Measurements from ENCODE around the gene YWHAQ.
"Not testable (repeated sequence)": the region's sequence is repeated elsewhere in the genome, so short reads cannot be mapped to it uniquely, and the experiment has no call there.

Gene YWHAQ

DNA sequence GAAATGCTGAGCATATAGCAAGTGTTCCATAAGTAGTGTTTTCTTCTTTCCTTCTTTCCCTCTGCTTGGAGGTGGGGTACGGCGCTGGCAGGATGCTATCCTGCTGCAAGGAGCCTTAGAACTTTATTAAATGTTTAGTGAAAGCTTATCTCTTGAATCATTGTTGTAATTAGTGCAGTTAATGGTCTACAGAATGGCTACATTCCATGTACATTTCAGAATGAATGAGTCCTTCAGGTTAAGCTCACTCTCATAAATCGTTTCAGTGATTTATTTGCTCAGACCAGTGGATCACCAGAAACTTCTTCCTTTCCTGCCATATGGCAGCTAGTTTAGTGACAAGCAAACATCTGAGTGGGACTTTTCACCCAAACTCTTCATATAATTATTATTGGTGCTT lies 3.3 kb upstream of the YWHAQ start:
- no peak for TF ChIP-seq POLR2A (IDR thresholded peaks at IDR 0.05; ENCODE audit: low read depth, low read length)
- DNase-seq (ENCODE audit: insufficient read length, low spot score) (no peak), FAIRE-seq (no peak)

- FAIRE-seq (no peak), DNase-seq (ENCODE audit: insufficient read length, low spot score) (no peak)
- TF ChIP-seq POLR2A (IDR thresholded peaks at IDR 0.05; ENCODE audit: low read depth, low read length) = no peak
Observed at GRCh38 chr2:9631878-9632700, 1.3 kb upstream of the YWHAQ start.

DNA sequence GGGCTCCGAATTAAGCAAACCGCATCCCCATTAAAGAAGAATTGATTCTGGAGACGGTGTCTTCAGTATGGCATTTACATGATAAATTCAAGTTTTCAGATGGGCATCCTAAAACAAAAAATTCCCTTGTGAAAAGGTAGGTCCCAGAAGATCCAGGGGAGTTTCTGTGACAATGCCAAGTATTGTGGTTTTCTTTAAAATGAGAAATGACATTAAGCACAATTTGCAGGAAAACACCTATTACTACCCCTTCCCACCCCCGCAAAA lies 689 bp upstream of the YWHAQ start:
- no peak for FAIRE-seq
- TF ChIP-seq POLR2A (IDR thresholded peaks at IDR 0.05; ENCODE audit: low read depth, low read length) = no peak
- no peak for DNase-seq (ENCODE audit: insufficient read length, low spot score)

GRCh38 chr2:9630117-9630735 lies 571 bp downstream of the YWHAQ start:
- DNase-seq (ENCODE audit: insufficient read length, low spot score) (no peak), FAIRE-seq (no peak)
- peak; percentile 7; the same call in 1 of the 2 replicates for TF ChIP-seq POLR2A (IDR thresholded peaks at IDR 0.05; ENCODE audit: low read depth, low read length)

DNA sequence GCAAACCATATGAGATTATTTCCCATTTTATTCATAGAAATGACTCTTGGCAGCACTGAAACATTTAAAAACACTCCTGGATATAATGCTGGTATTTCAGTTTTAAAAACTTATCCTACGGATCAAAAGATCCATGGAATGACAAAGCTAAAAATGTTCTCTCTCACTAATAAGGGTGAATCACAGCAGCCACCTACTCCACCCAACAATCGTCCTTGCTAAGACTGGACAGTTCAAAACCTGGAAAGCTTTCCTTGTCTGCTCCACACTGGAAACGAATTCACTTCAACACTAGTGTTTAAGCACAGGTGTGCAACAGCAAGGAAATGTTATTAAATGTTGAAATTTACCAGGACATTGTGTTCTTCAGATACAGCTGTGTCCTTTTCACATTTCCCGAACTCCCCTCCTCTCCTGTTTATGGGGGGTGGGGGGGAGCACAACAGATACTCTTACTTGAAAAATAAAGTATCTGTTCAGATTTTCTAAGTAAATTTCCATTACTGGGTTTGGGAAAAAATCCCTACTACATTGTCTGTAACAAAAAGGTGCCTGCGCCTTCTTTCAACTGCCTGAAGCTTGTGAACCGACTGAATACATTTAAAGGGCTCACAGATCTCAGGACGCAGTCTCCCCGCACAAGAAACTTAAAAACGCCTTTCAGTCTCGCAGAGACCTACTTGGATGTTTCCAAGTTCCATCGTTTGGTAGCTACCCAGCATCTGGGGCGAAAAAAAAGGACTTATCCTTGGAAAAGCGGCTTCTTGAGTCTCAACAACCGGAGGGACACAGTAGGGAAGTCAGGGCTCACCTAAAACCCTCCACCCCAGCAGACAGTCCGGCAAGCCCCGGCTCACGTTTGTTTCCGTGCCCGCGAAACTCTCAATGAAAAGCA lies 1.3 kb downstream of the YWHAQ start:
- DNase-seq (ENCODE audit: insufficient read length, low spot score) (no peak), FAIRE-seq (no peak)
- TF ChIP-seq POLR2A (IDR thresholded peaks at IDR 0.05; ENCODE audit: low read depth, low read length) = no peak

- no peak for TF ChIP-seq POLR2A (IDR thresholded peaks at IDR 0.05; ENCODE audit: low read depth, low read length)
- DNase-seq (ENCODE audit: insufficient read length, low spot score) = no peak
- no peak for FAIRE-seq
Observed at GRCh38 chr2:9627310-9627709, 3.5 kb downstream of the YWHAQ start.

DNA sequence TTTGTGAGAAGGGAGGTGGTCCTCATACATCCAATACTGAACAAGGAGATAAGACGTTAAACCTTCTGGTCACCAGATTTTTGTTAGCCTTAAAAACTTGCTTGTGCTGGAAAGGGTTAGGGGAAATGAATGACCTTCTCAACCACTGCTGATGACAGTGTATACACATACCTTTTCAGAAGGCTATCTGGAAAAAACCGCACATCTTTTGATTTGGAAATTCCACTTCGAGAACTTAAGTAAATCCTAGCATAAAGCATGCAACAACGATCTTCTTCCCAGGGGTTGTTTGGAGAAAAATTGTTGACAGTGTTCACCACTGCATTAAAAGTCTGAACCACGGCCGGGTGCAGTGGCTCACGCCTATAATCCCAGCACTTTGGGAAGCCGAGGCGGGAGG lies 7.6 kb downstream of the YWHAQ start:
- no peak for TF ChIP-seq POLR2A (IDR thresholded peaks at IDR 0.05; ENCODE audit: low read depth, low read length)
- FAIRE-seq = no peak
- DNase-seq (ENCODE audit: insufficient read length, low spot score) = no peak

- FAIRE-seq = not testable (repeated sequence)
Observed at GRCh38 chr2:9621655-9622054, 9.1 kb downstream of the YWHAQ start.

GRCh38 chr2:9618410-9618809 lies 12.4 kb downstream of the YWHAQ start:
- no peak for TF ChIP-seq POLR2A (IDR thresholded peaks at IDR 0.05; ENCODE audit: low read depth, low read length)
- FAIRE-seq (no peak), DNase-seq (ENCODE audit: insufficient read length, low spot score) (no peak)

More at GRCh38 chr2:9621655-9622054, 9.1 kb downstream of the YWHAQ start:
- not testable (repeated sequence) for DNase-seq (ENCODE audit: insufficient read length, low spot score)

DNA sequence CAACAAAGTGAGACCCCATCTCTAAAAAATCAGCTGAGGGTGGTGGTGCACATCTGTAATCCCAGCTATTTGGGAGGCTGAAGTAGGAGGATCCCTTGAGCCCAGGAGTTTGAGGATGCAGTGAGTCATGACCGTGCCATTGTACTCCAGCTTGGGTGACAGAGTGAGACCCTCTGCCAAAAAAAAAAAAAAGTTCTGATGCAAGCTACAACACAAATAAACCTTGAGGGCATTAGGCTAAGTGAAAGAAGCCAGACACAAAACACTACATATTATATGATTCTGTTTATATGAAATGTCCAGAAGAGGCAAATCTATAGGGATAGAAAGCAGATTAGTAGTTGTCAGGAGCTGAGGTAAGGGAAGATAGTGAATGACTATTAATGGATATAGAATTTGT lies 13.0 kb downstream of the YWHAQ start:
- no peak for DNase-seq (ENCODE audit: insufficient read length, low spot score)
- FAIRE-seq = no peak
- TF ChIP-seq POLR2A (IDR thresholded peaks at IDR 0.05; ENCODE audit: low read depth, low read length) = no peak

DNA sequence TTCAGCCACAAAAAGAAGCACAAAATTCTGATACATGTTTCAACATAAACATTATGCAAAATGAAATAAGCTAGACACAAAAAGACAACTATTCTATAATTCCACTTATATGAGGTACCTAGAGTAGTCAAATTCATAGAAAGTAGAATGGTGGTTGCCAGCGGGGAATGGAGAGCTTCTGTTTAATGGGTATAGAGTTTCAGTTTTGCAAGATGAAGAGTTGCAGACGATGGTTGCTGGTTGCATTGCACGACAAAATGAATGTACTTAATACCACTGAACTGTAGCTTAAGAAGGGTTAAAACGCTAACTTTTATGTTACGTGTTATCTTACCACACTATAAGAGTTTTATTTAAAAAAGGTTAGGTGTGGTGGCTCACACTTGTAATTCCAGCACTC lies 13.5 kb downstream of the YWHAQ start:
- TF ChIP-seq POLR2A (IDR thresholded peaks at IDR 0.05; ENCODE audit: low read depth, low read length) = no peak
- no peak for FAIRE-seq

GRCh38 chr2:9614562-9614961 lies 16.2 kb downstream of the YWHAQ start:
- no peak for DNase-seq (ENCODE audit: insufficient read length, low spot score)
- TF ChIP-seq POLR2A (IDR thresholded peaks at IDR 0.05; ENCODE audit: low read depth, low read length) = no peak
- no peak for FAIRE-seq

More for the DNA sequence above, 13.5 kb downstream of the YWHAQ start:
- no peak for DNase-seq (ENCODE audit: insufficient read length, low spot score)

GRCh38 chr2:9613291-9613690 lies 17.5 kb downstream of the YWHAQ start:
- no peak for DNase-seq (ENCODE audit: insufficient read length, low spot score)
- FAIRE-seq = peak; percentile 86
- TF ChIP-seq POLR2A (IDR thresholded peaks at IDR 0.05; ENCODE audit: low read depth, low read length) = no peak

GRCh38 chr2:9611549-9611912 lies 19.3 kb downstream of the YWHAQ start:
- not testable (repeated sequence) for DNase-seq (ENCODE audit: insufficient read length, low spot score); FAIRE-seq

Data from H54 (cell line).